K562 (cell line): ENCODE results near the gene AFF1. TPM values are rescaled to one million over a fixed set of nuclear protein-coding genes. Genes with fewer than 3 reads are reported as not detected.

Experiments
- ATAC-seq: fragments of 200-7000 bp; cut with Tn5 transposase; 3 replicates; pipeline ENCODE4 v1.9.1; 2020; ENCODE audit warnings: moderate library complexity
- BruUV-seq: library from RNA; stranded (reverse); fragments of 400-500 nt; replicated peaks from 2 replicates; lab custom pipeline; 2021; lab: Mats Ljungman, UMichigan
- CTCF ChIA-PET: fragments of 300-600 bp; formaldehyde crosslinking; extraction: SDS; loops from one replicate; lab custom pipeline; 2021; ENCODE audit warnings: low intra/inter-chr PET ratio; lab: Yijun Ruan, JAX
- POLR2A ChIA-PET: fragments of 300-600, 350-650 bp; sonication (Branson Sonifier 250); formaldehyde crosslinking; extraction: SDS; loops from one replicate; lab custom pipeline; 2021; ENCODE audit warnings: antibody characterized with exemption, inconsistent platforms; lab: Yijun Ruan, JAX
- DNase-seq, 4 experiments: peaks; one replicate each; pipeline versions ENCODE4 v3.0.0 to v3.0.0-alpha.2; 2011 to 2018; ENCODE audit warnings: low spot score in 3 of 4, mixed read lengths in 3 of 4; ENCODE audit errors: extremely low read depth in 1 of 4
- FAIRE-seq: peaks from 2 replicates; lab custom pipeline; 2011; peaks lifted over from hg19 to GRCh38; lab: Jason Lieb, UNC
- H2AFZ ChIP-seq: 2 replicates; pipeline ENCODE4 v1.6.0; 2011; ENCODE audit warnings: low read depth, low read length, control low read depth, inconsistent platforms
- H3K27ac ChIP-seq: fragments of 200-600 bp; 3 replicates; pipeline ENCODE4 v1.8.0; 2011; ENCODE audit warnings: low read depth, mild to moderate bottlenecking, control low read depth, inconsistent platforms, low read length, moderate library complexity, mixed read lengths; ENCODE audit errors: extremely low read depth
- H3K27me3 ChIP-seq, 2 experiments: fragments of 300-600 bp in 1 of 2; 2 replicates in 1 of 2; 3 replicates in 1 of 2; pipeline versions ENCODE4 v1.6.0 to v1.8.0; 2011; ENCODE audit warnings: inconsistent platforms in 2 of 2, low read length in 2 of 2, mild to moderate bottlenecking in 1 of 2, mixed read lengths in 1 of 2, moderate library complexity in 1 of 2; ENCODE audit not compliant: control insufficient read depth in 2 of 2, insufficient read depth in 2 of 2
- H3K36me3 ChIP-seq: fragments of 300-600 bp; 3 replicates; pipeline ENCODE4 v1.8.0; 2011; ENCODE audit warnings: mild to moderate bottlenecking, low read length, inconsistent platforms; ENCODE audit not compliant: control insufficient read depth, insufficient read depth
- H3K4me1 ChIP-seq, 2 experiments: fragments of 200-600 bp in 1 of 2; replicated peaks in 1 of 2; 2 replicates in 1 of 2; 3 replicates in 1 of 2; pipeline versions ENCODE4 v1.5.1 to v1.8.0; 2011; ENCODE audit warnings: inconsistent platforms in 2 of 2, low read length in 2 of 2, mild to moderate bottlenecking in 1 of 2, mixed read lengths in 1 of 2, moderate library complexity in 1 of 2; ENCODE audit not compliant: control insufficient read depth in 2 of 2, insufficient read depth in 2 of 2
- H3K4me2 ChIP-seq: 2 replicates; pipeline ENCODE4 v1.6.1; 2011; ENCODE audit warnings: low read length, control low read depth, inconsistent platforms, mixed read lengths; ENCODE audit not compliant: insufficient read depth
- H3K4me3 ChIP-seq: fragments of 200-600 bp; sonication (generic), shearing (Covaris generic); 2 replicates; pipeline ENCODE4 v1.5.1; 2016; ENCODE audit warnings: control low read depth, inconsistent platforms
- H3K79me2 ChIP-seq: fragments of 200-600 bp; 3 replicates; pipeline ENCODE4 v1.8.0; 2011; ENCODE audit warnings: low read length, inconsistent platforms; ENCODE audit not compliant: control insufficient read depth, insufficient read depth
- H3K9ac ChIP-seq, 2 experiments: 2 replicates each; pipeline versions ENCODE4 v1.6.0 to v1.6.1; 2011; ENCODE audit warnings: low read depth in 2 of 2, low read length in 2 of 2, control low read depth in 1 of 2, inconsistent platforms in 1 of 2, mild to moderate bottlenecking in 1 of 2, mixed read lengths in 1 of 2; ENCODE audit not compliant: insufficient read depth in 1 of 2
- H3K9me1 ChIP-seq: one replicate; pipeline ENCODE4 v1.6.0; 2011; ENCODE audit warnings: inconsistent platforms, mild to moderate bottlenecking, low read length, moderate library complexity; ENCODE audit not compliant: control insufficient read depth, insufficient read depth
- H3K9me3 ChIP-seq: replicated peaks from 2 replicates; pipeline ENCODE4 v1.5.1; 2011; ENCODE audit warnings: low read depth, low read length, inconsistent platforms; ENCODE audit not compliant: control insufficient read depth, insufficient read depth
- H4K20me1 ChIP-seq: replicated peaks from 2 replicates; pipeline ENCODE4 v1.6.1; 2011; ENCODE audit warnings: low read length, inconsistent platforms, mixed read lengths; ENCODE audit not compliant: control insufficient read depth, insufficient read depth
- FOXK2 ChIP-seq, 2 experiments: fragments of 450-650 bp; IDR thresholded peaks in 1 of 2; conservative IDR thresholded peaks in 1 of 2; 2 replicates each; pipeline ENCODE4 v1.6.1; 2016; ENCODE audit warnings: low read depth in 2 of 2, mild to moderate bottlenecking in 1 of 2
- WGBS: fragments of 100-300 bp; shearing (Covaris generic); methylation state at CpG from one replicate; pipeline ENCODE4 v1.1.6; 2016; ENCODE audit warnings: low coverage, mixed read lengths; ENCODE audit not compliant: insufficient coverage; ENCODE audit errors: missing lambda C conversion rate; 5-methylcytosine and 5-hydroxymethylcytosine counted together
- in situ Hi-C: fragments of 300-500 bp; cut with MboI; formaldehyde crosslinking; loops from 4 replicates; pipeline ENCODE4 v1.15.0; 2018; ENCODE audit warnings: inconsistent platforms, mixed read lengths
- intact Hi-C: fragments of 100-400 bp; cut with micrococcal nuclease; formaldehyde crosslinking; loops from 2 replicates; pipeline ENCODE4 v1.14.2; 2022
- polyA plus RNA-seq, 8 experiments: library from polyadenylated mRNA; depleted of rRNA in 4 of 8; stranded (reverse) in 5 of 8; unstranded in 3 of 8; fragments of >200 nt; fragmentation: Nextera tagmentation in 2 of 8; fragmentation: Illumina TruSeq in 1 of 8; extraction: Ambion mirVana in 2 of 8; extraction: Trizol in 1 of 8; gene quantifications; 2 replicates each; pipeline versions ENCODE4 v1.2.1 to v1.2.3, GENCODE V29; 2011 to 2014; ENCODE audit warnings: inconsistent platforms in 1 of 8, missing spikeins in 1 of 8
- total RNA-seq, 7 experiments: library from RNA; depleted of rRNA in 6 of 7; stranded (reverse); fragments of >200 nt in 6 of 7; fragmentation: Illumina TruSeq in 2 of 7; extraction: Trizol in 2 of 7; gene quantifications; 2 replicates each; pipeline versions ENCODE4 v1.2.1 to v1.2.3, GENCODE V29; 2011 to 2021; ENCODE audit warnings: low replicate concordance in 1 of 7
- TF ChIP-seq, protein P1 (sequence below): sonication (generic); formaldehyde crosslinking; IDR thresholded peaks from 2 replicates; pipeline ENCODE4 v1.9.0; 2022; ENCODE audit warnings: mild to moderate bottlenecking, missing genetic modification reagents
- TF ChIP-seq, protein P2 (sequence below): sonication (generic); formaldehyde crosslinking; IDR thresholded peaks from 2 replicates; pipeline ENCODE4 v1.8.0; 2022; ENCODE audit warnings: missing genetic modification reagents, mild to moderate bottlenecking, moderate library complexity, borderline replicate concordance

AFF1 gene
- total and polyA plus RNA-seq, 9 of the 15 experiments (the other 6 are each of a cell fraction or from before 2014, with no cell fraction given): 4.1 to 47.5 (median 17.2) TPM

DNA sequence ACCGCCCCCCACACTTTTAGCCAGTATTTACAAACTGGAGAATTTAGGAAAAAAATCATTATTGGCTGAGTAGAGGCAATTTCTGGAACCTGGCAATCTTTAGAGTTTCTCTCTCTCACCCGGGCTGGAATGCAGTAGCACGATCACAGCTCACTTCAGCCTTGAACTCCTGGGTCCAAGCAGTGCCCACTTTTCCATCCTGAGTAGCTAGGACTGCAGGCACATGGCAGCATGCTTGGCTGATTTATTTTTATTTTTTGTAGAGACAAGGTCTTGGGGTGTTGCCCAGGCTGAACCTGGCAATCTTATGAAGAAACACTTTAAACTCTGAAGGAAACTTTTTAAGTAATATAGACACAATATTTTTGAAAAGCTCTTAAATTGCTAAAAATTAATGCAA lies 120.1 kb downstream of the AFF1 start:
- peaks cover 10% of the 10 kb centered on the region for H4K20me1 ChIP-seq
- peak overlapping the region; percentile 65 for H3K4me2 ChIP-seq
- ATAC-seq (no peak), DNase-seq (no peak), FAIRE-seq (peak; percentile 49)
- peaks cover 16 to 59% of the 10 kb centered on the region in 2 experiments; a peak in 4 of 5 replicates for H3K4me1 ChIP-seq
- peak overlapping the region in 1 of 2 experiments; percentile 36; a peak in 3 of 4 replicates for H3K9ac ChIP-seq
- ChIA-PET POLR2A (interaction anchor here (0.6 to 2.7 kb wide), 6 partner anchors 10 to 49 kb away, joined by 3 to 14 read pairs (median 6); no protein-coding TSS in a partner anchor), CTCF (no interaction called here)
- H3K27ac ChIP-seq: peak overlapping the region; percentile 73
- no peaks in the 10 kb centered on the region for H3K9me3 ChIP-seq
- in situ Hi-C loops (no loop called here), intact Hi-C loops (loop anchor here (1.0 to 5.0 kb wide), 3 partner anchors 48 to 133 kb away; partner anchors contain the start of gene AFF1)
- H3K4me3 ChIP-seq: no peak overlapping the region
- no peak overlapping the region for H2AFZ ChIP-seq
- 50% methylated on average over 2 of the region's 3 CpGs for WGBS
- no peaks in the 10 kb centered on the region for H3K27me3 ChIP-seq
- H3K9me1 ChIP-seq: no peaks in the 10 kb centered on the region
- peaks cover 92% of the 10 kb centered on the region for H3K79me2 ChIP-seq
- BruUV-seq: no TSS peak
- TF ChIP-seq, protein P1, sequence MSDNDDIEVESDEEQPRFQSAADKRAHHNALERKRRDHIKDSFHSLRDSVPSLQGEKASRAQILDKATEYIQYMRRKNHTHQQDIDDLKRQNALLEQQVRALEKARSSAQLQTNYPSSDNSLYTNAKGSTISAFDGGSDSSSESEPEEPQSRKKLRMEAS (CRISPR knock-in tag): 0 out of 2 replicates have a peak, but pooled peaks have one; percentile 5
- TF ChIP-seq FOXK2 (conservative IDR thresholded peaks at IDR 0.05 in 1 of 2, IDR thresholded peaks at IDR 0.05 in 1 of 2; ENCODE audit: low read depth in 2 of 2): 0 out of 4 replicates have a peak, but pooled peaks of 1 of the 2 experiments have one; percentile 26
- TF ChIP-seq, protein P2, sequence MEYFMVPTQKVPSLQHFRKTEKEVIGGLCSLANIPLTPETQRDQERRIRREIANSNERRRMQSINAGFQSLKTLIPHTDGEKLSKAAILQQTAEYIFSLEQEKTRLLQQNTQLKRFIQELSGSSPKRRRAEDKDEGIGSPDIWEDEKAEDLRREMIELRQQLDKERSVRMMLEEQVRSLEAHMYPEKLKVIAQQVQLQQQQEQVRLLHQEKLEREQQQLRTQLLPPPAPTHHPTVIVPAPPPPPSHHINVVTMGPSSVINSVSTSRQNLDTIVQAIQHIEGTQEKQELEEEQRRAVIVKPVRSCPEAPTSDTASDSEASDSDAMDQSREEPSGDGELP (CRISPR knock-in tag): no peak
- TF ChIP-seq, all 486 proteins: peak for 2
- peaks cover 36% of the 10 kb centered on the region for H3K36me3 ChIP-seq
